HG02623 (cell line): ENCODE results near the gene PYCR2.
"Not testable (repeated sequence)": the region's sequence is repeated elsewhere in the genome, so short reads cannot be mapped to it uniquely, and the experiment has no call there.

Experiments used
- ATAC-seq: cut with Tn5 transposase; IDR thresholded peaks from one replicate; pipeline ENCODE4 v1.9.1; 2021; ENCODE audit warnings: moderate library complexity; ENCODE audit not compliant: unreplicated experiment

The PYCR2 gene

GRCh38 chr1:225943582-225943981 is 19.5 kb upstream of the PYCR2 start:
- ATAC-seq = no peak

GRCh38 chr1:225942574-225942973 is 18.5 kb upstream of the PYCR2 start:
- peak; percentile 70 for ATAC-seq

- ATAC-seq = no peak
Observed at GRCh38 chr1:225941942-225942222, 17.8 kb upstream of the PYCR2 start.

- ATAC-seq = no peak
Observed at GRCh38 chr1:225941187-225941941, 17.3 kb upstream of the PYCR2 start, which contains the start of gene LEFTY2. TSS of gene LEFTY2 (minus strand) at chr1:225941220. CDS start at chr1:225941140, 80 bp downstream.

- ATAC-seq = no peak
Observed at GRCh38 chr1:225940385-225941151, 16.5 kb upstream of the PYCR2 start.

GRCh38 chr1:225939939-225940310 is 15.9 kb upstream of the PYCR2 start:
- ATAC-seq = not testable (repeated sequence)

- not testable (repeated sequence) for ATAC-seq
Observed at GRCh38 chr1:225939097-225939938, 15.3 kb upstream of the PYCR2 start.

GRCh38 chr1:225937048-225937968 is 13.3 kb upstream of the PYCR2 start:
- no peak for ATAC-seq

- ATAC-seq = no peak
Observed at GRCh38 chr1:225936523-225936922, 12.5 kb upstream of the PYCR2 start.

- not testable (repeated sequence) for ATAC-seq
Observed at GRCh38 chr1:225936086-225936485, 12.0 kb upstream of the PYCR2 start.

- ATAC-seq = no peak
Observed at GRCh38 chr1:225934711-225935110, 10.7 kb upstream of the PYCR2 start.

- no peak for ATAC-seq
Observed at GRCh38 chr1:225933072-225933471, 9.0 kb upstream of the PYCR2 start.

- no peak for ATAC-seq
Observed at GRCh38 chr1:225931270-225932136, 7.5 kb upstream of the PYCR2 start.

GRCh38 chr1:225930566-225930965 is 6.5 kb upstream of the PYCR2 start:
- ATAC-seq = no peak

- not testable (repeated sequence) for ATAC-seq
Observed at GRCh38 chr1:225929462-225929861, 5.4 kb upstream of the PYCR2 start.

GRCh38 chr1:225928186-225929175 is 4.4 kb upstream of the PYCR2 start:
- ATAC-seq = no peak

- no peak for ATAC-seq
Observed at GRCh38 chr1:225926551-225927113, 2.6 kb upstream of the PYCR2 start.

- ATAC-seq = no peak
Observed at GRCh38 chr1:225923381-225923691, 714 bp downstream of the PYCR2 start.
